GM21447 (cell line): Measurements from ENCODE around the gene EPHB1.

Source experiments
- ATAC-seq: cut with Tn5 transposase; IDR thresholded peaks from one replicate; pipeline ENCODE4 v1.9.1; 2021; ENCODE audit not compliant: unreplicated experiment

EPHB1 gene

DNA sequence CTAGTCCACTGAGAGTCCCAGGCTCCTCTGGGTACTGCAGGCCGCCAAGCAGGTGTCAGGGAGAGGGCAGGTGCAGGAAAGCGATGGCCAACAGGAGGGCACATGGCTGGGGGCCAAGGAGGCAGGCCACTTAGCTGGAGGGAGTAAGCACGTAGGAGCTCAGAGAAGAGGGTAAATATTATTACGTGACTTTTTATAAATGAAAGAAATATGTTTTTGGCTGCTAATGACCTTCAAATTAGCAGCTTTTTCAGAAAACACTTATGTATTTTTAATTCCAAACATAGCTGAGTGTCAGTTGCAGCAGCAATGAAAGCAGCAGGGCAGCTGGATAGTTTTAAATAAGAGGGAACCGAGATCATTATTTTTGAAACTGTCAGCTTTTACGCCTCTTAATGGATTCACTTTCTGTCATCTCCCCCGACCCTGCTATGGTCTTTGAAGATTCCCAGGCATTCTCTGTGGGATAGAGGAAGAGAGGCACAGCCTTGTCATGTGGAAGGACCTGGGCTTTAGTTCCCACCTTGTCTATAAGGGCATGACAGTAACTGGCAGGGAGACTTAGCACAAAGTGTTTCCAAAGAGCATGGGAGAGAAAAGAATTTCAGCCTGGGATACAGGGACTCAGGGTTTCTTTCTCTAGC, 477.1 kb downstream of the EPHB1 start:
- no peak for ATAC-seq

DNA sequence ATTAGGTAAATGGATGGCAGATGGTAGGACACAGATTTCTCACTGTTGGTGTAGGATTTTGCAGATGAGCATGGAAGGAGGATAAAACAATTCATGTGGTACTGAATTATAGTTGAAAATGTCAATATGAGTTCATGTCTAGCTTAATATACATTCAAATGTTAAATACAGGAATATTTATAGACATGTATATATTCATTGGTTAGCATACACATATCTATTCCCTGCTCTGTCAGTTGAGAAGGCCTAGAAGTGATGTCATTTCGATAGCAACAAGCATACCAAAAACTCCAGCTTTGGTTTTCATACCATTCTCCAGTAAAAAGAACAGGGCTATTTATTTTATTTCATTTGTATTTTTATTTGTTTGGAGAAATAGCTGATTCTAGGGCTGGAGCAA, 497.1 kb downstream of the EPHB1 start:
- no peak for ATAC-seq

DNA sequence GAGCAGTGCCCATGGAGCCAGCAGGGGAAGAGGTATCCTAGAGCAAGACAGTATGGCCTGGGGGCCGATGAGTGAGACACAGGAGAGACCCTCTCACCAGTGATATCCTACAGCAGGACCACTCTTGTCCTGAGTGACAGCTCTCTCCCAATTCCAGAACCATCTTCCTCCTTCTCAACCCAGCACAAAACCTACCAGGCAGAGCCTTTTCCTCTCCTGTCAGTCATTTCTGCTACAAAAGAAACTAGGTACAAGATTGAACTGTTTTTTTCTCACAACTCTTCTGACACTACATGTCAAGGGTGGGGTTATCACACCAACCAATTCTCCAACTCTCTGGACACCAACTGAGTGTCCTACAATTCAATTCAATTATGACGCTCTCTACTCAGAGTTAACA, 506.6 kb downstream of the EPHB1 start:
- no peak for ATAC-seq

DNA sequence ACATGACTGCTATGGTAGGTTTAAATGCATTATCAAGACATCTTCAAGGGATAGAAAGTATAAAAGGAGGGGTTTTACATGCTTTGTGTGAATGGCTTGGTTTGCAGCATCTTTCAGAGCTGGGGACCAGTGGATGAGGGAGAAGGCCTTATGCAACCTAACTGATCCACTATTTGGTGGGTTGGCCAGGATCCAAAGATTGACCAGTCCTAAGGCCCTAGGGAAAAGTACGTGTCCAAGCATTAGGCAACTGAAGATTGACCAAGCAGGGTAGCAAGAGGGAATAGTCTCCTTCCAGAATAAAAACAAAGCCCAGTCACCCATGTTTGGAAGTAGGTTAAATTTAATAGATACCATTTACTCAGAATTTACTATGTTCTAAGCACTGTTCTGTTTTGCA, 509.3 kb downstream of the EPHB1 start:
- no peak for ATAC-seq
